ENCODE results near the gene DKK2. TPM values are rescaled to one million over a fixed set of nuclear protein-coding genes. Genes with fewer than 3 reads are reported as not detected.

Gene DKK2
- total RNA-seq, 4 donors from 2014 or later = 1.4 to 1.9 (median 1.6) TPM

DNA sequence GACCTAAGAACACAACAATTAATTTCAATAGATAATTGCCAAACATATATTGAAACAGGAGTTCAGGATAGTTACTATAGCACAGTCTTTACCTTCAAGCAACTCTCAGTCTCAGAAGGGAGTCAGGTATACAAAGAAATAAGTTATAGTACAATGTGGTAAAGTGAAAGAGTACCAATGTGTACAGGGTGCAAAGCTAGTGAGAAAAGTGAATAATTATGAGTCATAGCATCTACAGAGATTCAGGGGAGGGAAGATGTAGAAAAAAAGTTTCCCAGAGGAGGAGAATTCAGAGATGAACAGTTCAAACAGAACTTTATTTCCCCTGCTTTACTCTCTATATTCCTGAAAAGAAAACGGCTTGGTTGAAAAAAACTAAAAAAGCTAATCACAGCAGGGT is 22.7 kb upstream of the DKK2 start:
- H3K9me3 ChIP-seq = no peaks in the 10 kb centered on the region
- DNase-seq (ENCODE audit: low spot score in 2 of 2) = no peak
- H3K4me3 ChIP-seq = no peak overlapping the region
- no peaks in the 10 kb centered on the region for H3K27me3 ChIP-seq
- no peaks in the 10 kb centered on the region for H3K4me1 ChIP-seq
- H3K36me3 ChIP-seq = no peaks in the 10 kb centered on the region
- H3K27ac ChIP-seq = no peak overlapping the region
- 61% methylated on average over 1 of the region's 1 CpG for whole genome bisulfite sequencing
- TF ChIP-seq POLR2A (IDR thresholded peaks at IDR 0.05) = no peak
- TF ChIP-seq, protein P1, sequence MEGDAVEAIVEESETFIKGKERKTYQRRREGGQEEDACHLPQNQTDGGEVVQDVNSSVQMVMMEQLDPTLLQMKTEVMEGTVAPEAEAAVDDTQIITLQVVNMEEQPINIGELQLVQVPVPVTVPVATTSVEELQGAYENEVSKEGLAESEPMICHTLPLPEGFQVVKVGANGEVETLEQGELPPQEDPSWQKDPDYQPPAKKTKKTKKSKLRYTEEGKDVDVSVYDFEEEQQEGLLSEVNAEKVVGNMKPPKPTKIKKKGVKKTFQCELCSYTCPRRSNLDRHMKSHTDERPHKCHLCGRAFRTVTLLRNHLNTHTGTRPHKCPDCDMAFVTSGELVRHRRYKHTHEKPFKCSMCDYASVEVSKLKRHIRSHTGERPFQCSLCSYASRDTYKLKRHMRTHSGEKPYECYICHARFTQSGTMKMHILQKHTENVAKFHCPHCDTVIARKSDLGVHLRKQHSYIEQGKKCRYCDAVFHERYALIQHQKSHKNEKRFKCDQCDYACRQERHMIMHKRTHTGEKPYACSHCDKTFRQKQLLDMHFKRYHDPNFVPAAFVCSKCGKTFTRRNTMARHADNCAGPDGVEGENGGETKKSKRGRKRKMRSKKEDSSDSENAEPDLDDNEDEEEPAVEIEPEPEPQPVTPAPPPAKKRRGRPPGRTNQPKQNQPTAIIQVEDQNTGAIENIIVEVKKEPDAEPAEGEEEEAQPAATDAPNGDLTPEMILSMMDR (IDR thresholded peaks at IDR 0.05) = no peak
- no peak for TF ChIP-seq EP300 (IDR thresholded peaks at IDR 0.05)
- TF ChIP-seq POLR2AphosphoS5 (IDR thresholded peaks at IDR 0.05) = no peak

DNA sequence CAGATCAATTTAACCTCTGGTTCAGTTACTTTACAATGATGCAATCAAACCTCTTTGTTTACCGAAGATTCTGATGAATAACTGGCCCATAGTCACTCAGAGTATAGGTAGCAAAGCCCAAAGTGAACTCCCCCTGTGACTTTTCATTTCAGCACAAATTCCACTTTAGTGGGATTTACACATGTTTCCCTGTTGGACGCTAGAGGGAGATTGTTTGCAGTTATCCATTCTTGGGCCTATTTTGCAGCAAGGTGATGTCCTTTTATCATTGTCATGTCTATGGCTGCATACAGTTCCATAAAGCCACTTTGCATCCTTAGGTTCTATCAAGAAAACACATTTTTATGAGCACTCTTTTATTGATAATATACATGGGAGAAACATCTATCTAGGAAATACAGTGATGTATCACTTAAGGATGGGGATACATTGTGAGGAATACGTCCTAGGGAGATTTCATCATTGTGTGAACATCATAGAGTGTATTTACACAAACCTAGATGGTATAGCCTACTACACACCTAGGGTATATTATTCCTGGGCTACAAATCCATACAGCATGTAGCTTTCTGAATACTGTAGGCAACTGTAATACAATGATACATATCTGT is 14.5 kb upstream of the DKK2 start:
- no peak for DNase-seq (ENCODE audit: low spot score in 2 of 2)
- H3K4me3 ChIP-seq = no peak overlapping the region
- H3K4me1 ChIP-seq = no peaks in the 10 kb centered on the region
- H3K36me3 ChIP-seq = no peaks in the 10 kb centered on the region
- TF ChIP-seq POLR2A (IDR thresholded peaks at IDR 0.05) (no peak), EP300 (IDR thresholded peaks at IDR 0.05) (no peak)
- TF ChIP-seq, protein P1 (IDR thresholded peaks at IDR 0.05) = peak in 1 of 2 donors; percentile 22
- H3K27ac ChIP-seq = no peak overlapping the region
- H3K27me3 ChIP-seq = no peaks in the 10 kb centered on the region
- WGBS = 57% methylated on average over 3 of the region's 3 CpGs
- no peaks in the 10 kb centered on the region for H3K9me3 ChIP-seq

DNA sequence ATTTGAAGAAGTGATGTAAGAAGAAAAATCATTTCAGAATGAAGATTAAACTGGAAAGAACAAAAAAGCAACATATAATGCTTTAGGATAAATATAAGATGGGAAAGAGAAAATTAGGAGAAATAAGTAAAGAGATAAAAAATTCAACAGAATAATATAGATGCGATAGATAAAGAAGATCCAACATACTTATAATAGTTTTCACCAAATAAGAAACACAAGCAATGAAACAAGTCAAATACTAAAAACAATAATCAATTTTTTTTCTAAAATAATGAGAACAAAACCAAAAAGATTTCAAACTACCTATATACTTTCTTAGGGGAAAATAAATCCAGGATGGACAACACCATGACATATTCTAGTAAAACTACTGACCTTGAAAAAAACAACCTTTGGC is 10.1 kb upstream of the DKK2 start:
- Histone ChIP-seq H3K27ac (no peak overlapping the region), H3K4me1 (no peaks in the 10 kb centered on the region), H3K4me3 (no peak overlapping the region), H3K9me3 (no peaks in the 10 kb centered on the region), H3K36me3 (no peaks in the 10 kb centered on the region), H3K27me3 (no peaks in the 10 kb centered on the region)
- DNase-seq (ENCODE audit: low spot score in 2 of 2) = no peak
- TF ChIP-seq POLR2AphosphoS5 (IDR thresholded peaks at IDR 0.05) = no peak
- no peak for TF ChIP-seq EP300 (IDR thresholded peaks at IDR 0.05)
- TF ChIP-seq, protein P1 (IDR thresholded peaks at IDR 0.05) = no peak
- no peak for TF ChIP-seq POLR2A (IDR thresholded peaks at IDR 0.05)
- WGBS = 96% methylated on average over 1 of the region's 1 CpG

DNA sequence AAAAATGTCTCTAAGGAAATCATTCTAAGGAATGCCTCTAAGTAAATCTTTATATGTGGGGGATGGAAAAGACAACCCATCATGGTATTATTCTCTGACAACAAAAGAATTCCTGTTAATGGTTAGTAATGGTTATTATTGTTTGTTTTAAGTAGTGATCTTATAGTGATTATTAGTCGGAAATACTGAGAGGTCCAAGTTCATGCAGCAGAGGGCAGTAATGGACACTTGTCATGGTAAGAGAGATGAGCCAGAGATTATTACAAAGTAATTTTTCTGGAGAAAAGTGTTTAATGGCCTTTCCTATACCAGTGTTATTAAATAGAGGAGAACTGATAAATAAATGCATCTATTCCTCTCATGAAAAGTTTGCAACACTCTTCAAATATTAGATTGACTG is 8.1 kb upstream of the DKK2 start:
- WGBS = 78% methylated on average over 1 of the region's 1 CpG
- no peak for DNase-seq (ENCODE audit: low spot score in 2 of 2)
- Histone ChIP-seq H3K27me3 (peaks cover 8% of the 10 kb centered on the region), H3K36me3 (no peaks in the 10 kb centered on the region), H3K27ac (no peak overlapping the region), H3K4me1 (no peaks in the 10 kb centered on the region), H3K4me3 (no peak overlapping the region), H3K9me3 (no peaks in the 10 kb centered on the region)
- TF ChIP-seq EP300 (IDR thresholded peaks at IDR 0.05) (no peak), POLR2AphosphoS5 (IDR thresholded peaks at IDR 0.05) (no peak), POLR2A (IDR thresholded peaks at IDR 0.05) (no peak)
- TF ChIP-seq, protein P1 (IDR thresholded peaks at IDR 0.05) = no peak

DNA sequence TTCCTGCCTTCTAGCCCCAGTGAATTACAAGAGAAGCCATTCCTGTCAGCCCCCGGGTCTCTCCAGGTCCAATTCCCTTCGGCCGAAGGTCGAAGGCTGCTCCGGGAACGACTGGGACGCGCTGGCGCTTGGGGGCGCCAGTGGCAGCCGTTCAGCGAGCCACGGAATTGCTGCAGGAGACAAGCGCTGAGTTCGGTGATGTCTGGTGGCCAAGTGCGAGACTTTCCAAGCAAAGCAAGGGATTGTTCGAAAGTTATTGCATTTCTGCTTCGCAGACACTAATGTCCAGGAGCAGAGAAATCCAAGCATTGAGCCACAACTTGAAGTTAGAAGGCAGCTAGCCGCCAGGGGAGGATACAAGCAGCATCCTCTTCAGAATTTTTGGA is 1.1 kb upstream of the DKK2 start:
- peaks cover 52% of the 10 kb centered on the region for H3K27me3 ChIP-seq

More for the DNA sequence above, 1.1 kb upstream of the DKK2 start:
- Histone ChIP-seq H3K4me1 (peaks cover 25% of the 10 kb centered on the region), H3K36me3 (no peaks in the 10 kb centered on the region), H3K27ac (no peak overlapping the region), H3K9me3 (no peaks in the 10 kb centered on the region), H3K4me3 (peak overlapping the region; percentile 44)
- TF ChIP-seq POLR2A (IDR thresholded peaks at IDR 0.05) = no peak
- TF ChIP-seq, protein P1 (IDR thresholded peaks at IDR 0.05) = peak; percentile 9 to 32
- peak; percentile 74 to 81 for DNase-seq (ENCODE audit: low spot score in 2 of 2)
- WGBS = 4% methylated on average over 19 of the region's 19 CpGs
